Measurements from ENCODE around the gene FLNA.
A peak's percentile ranks its signal among the peaks of the same experiment; 100 is the strongest.

The FLNA gene

GRCh38 chrX:154373340-154374306, 811 bp downstream of the FLNA start:
- DNase-seq (ENCODE audit: low spot score) = peak; percentile 69

- no peak for DNase-seq (ENCODE audit: low spot score)
Observed at GRCh38 chrX:154372612-154373022, 1.8 kb downstream of the FLNA start.

GRCh38 chrX:154371789-154372300, 2.6 kb downstream of the FLNA start:
- no peak for DNase-seq (ENCODE audit: low spot score)

DNA sequence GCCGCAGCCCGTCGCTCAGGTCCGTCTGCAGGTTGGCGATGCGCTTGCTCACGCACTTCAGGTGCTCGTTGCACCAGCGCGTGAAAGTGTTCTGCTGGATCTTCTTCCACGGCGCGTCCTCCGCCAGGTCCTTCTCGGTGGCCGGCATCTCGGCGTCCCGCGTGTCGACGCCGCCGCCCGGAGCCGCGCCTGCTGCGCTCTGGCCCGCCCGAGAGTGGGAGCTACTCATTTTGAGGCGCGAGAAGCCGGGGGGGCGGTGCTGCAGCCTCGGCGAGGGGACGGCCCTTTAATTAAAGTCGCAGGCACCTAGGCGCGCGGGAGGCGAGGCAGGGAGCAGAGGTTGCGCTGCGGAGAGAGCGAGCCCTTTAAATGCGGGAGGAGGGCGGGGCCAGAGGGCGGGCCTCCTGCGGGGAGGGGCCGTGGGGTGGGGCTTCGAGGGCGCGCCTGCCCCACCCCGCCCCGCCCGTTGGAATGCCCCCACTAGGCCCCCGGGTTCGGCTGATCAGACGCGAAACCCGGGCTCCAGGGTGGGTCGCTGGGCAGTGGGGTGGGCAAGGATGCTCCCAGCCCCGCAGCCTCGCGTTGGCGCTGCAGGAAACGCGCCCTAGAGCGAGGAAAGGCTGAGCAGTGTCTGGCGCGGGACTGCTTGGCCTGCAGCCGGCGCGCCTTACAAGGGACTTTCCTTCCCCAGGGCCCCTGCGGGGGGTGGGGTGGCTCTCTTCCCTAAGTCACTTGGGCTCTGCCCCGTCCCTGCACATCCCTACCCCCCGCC, 3.2 kb downstream of the FLNA start:
- DNase-seq (ENCODE audit: low spot score) = peak; percentile 94

DNA sequence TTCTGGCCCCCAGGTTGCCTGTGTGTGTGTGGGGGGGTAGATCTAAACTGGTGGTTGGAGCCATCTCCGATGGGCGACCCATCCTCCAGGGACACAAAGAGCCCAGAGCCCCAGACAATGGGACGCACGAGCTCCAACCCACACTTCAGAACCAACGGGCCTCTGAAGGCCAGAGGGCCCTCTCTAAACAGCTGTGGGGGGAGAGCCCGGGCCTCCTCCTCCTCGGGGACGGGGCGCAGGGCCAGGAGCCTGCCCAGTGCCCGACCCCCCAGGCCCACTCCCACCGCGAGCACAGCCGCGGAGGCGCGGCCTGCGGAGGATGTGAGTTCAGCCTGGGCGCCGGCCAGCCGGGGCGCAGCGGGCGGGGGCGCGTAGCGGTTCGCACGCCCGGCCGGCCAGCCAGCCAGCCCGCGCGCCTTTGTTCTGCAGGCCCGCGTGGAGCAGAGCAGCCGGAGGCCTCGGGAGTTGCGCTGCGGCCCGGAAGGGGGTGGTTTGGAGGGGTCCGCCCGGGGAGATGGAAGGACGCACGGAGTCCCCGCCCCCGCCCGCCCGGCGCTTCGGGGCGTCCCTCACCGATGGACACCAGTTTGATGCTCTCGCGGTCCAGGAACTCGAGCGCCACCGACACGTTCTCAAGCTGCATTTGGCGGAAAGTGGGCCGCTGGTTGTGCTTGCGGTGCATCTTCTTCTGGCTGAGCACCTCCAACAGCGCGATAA, 4.0 kb downstream of the FLNA start:
- DNase-seq (ENCODE audit: low spot score) = no peak

DNA sequence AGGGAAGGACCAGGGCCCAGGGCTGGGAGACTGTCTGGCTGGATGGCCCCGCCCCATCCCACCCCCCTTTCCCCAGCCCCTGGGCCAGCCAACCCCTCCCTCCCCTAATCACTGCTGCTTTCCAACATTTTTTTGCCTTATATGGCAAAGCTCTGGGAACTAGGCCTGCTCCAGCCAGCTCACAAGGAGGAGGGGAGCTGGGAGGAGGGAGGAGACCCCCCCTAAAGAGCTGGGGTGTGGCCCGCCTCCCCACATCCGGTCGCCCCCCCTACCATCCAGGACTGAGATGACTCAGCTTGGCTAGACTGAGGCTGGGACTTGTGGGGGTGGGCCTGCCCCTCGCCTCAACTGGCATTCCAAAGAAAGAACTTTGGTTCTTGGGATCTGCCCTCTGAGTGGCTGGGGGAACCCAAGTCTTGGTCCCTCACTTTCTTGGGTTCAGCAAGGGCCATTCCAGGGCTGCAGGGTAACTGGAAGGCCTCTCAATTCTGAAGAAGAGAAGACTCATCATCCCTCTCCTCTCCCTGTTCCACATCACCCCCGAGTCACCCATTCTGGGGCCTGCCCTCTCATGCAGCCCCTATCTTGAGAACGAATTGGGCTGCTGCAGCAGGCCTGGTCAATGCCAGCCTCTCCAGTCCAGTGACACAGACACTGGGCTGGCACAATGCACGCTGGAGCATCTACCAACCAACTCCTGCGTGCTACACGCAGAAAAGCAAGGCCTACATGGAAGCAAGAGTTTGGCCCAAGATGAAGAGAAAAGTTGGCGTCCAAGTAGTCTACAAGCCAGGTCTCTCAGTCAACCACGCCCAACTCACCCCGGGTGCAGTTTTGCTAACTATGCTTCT, 4.8 kb downstream of the FLNA start:
- peak; percentile 49 for DNase-seq (ENCODE audit: low spot score)

GRCh38 chrX:154368630-154369448, 5.6 kb downstream of the FLNA start:
- DNase-seq (ENCODE audit: low spot score) = no peak

- no peak for DNase-seq (ENCODE audit: low spot score)
Observed at GRCh38 chrX:154367474-154368308, 6.7 kb downstream of the FLNA start.

GRCh38 chrX:154366666-154367055, 7.8 kb downstream of the FLNA start:
- peak; percentile 59 for DNase-seq (ENCODE audit: low spot score)

- no peak for DNase-seq (ENCODE audit: low spot score)
Observed at GRCh38 chrX:154365997-154366665, 8.3 kb downstream of the FLNA start.

DNA sequence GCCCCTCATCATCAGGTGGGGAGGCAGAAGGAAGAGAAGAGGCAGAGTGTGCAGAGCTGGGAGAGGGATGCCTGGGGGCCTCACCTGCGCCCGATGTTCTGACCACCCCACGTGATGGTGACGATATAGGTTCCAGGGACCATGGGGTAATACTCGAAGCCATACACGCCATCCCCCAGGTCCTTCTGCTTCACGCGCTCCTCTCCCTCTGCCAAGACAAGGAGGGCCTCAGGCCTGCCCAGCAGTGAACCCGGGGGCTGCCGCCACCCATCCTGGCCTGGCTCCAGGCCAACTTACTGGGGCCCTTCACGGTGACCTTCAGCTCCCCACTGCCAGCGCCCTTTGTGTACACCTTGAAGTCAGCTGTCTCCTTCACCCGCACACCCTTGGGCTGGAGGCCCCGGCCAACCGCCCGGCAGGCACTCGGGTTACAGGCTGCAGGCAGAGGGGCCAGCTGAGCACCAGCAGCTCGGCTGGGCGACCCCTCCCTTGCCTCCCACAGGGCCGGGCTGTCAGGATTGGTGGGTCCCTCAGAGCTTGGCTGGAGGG, 9.3 kb downstream of the FLNA start:
- no peak for DNase-seq (ENCODE audit: low spot score)

- DNase-seq (ENCODE audit: low spot score) = no peak
Observed at GRCh38 chrX:154363706-154364439, 10.6 kb downstream of the FLNA start.

DNA sequence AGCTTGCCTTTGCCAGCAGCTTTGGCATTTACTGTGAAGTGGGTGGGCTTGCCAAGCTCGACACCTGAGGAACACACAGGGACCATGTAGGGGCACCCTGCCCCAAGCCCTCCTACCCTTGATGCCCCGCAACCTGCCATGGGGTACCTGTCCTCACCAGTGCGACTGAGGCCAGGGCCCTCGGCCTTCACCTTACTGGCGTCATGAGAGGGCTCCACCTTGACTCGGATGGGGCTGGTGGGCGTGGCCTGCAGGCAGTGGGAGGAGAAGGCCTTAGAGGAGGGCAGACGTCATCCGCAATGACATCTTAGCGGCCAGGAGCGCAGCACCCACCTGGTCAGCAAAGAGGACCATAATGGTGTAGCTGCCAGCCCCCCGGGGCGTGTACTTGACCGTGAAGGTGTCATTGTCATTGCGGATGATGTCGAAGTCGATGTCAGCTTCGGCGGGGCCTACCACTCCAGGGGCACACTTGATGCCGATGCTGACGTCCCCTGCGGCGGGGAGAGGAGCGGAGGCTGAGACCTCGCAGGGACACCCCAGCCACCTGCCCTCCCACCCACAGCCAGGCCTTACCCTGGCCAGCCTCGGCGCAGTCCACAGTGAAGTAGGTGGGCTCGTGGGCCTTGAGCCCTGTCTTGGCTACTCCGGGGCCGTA, 12.2 kb downstream of the FLNA start:
- DNase-seq (ENCODE audit: low spot score) = no peak

- no peak for DNase-seq (ENCODE audit: low spot score)
Observed at GRCh38 chrX:154360155-154360713, 14.2 kb downstream of the FLNA start.

DNA sequence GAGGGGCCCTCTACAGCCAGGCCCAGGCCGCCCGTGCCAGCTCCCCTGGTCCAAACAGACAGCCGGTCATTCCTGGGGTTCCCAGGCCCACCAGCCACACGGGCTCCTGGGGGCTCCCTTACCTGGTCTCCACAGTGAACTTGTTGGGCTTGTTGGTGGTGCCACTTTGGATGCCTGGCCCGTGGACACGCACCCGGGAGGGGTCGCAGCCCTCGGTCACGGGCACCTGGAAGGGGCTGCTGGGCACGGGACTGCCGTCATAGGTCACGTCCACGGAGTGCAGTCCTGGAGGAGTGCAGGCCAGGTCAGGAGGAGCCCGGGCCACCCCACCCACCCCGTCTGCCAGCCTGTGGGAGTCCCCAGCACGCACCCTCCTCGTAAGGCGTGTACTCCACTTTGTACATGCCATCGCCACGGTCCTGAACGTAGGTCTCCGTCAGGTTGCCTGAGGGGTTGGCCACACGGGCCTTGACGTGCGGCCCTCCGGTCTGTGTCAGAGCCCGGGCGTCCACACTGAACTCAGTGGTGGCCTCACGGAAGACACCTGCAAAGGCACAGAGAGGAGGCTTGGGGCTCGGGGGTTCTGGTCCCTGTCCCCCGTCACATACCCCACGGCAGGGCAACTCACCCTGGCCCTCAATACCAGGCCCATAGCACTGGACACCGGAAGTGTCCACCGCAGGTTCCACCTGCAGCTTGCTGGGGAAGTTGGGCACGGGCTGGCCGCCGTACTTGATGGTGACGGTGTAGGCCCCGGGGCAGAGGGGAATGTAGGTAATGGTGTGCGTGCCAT, 14.9 kb downstream of the FLNA start:
- DNase-seq (ENCODE audit: low spot score) = no peak

- DNase-seq (ENCODE audit: low spot score) = no peak
Observed at GRCh38 chrX:154358829-154359228, 15.6 kb downstream of the FLNA start.

Data from Ammon's horn (tissue), 1 donor.